ENCODE results near the gene SUSD3.

Gene SUSD3

DNA sequence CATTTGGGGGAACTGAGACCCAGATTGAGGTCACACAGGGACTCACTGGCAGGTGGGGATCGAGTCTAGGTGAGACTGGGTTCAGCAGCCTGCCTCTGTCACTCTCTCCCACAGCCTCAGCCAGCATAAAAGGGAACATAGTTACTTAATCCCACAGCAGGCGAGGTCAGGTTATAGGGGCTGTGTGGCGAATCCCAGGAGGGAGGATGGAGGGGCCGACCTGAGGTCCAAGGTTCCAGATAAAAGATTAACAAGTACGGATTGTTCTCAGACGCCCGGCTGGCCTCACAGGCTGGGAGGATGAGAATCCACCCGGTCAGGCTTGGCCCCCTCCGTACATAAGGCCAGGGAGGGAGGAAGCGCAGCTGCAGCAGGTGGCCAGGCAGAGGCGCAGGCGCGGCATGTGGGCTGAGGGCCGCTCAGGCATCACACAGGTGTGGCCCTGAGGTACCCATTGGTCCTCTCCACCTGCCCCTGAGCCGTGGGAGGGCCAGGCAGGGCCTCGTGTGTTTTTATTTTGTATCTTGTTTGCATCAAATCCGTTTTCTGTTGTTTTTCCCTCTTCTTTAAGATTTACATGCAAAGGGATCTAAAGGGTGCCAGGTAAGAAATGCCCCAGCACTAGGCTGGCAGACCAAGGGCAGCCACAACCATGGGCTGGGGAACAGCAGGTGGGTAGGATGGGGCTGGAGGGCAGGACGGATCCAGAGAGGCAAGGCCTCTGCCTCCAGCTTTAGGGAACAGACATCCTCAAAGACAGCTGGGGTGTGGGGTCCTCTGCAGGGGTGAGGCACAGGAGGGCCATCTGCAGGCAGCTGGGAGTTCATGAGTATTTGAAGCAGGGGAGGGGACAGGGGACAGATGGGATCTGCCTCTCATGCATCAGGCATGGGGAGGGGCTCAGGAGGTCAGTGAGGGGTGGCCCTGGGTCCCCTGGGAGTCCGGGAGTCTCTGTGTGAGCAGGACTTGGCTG is 3.6 kb downstream of the SUSD3 start:
- TF ChIP-seq, protein P1, sequence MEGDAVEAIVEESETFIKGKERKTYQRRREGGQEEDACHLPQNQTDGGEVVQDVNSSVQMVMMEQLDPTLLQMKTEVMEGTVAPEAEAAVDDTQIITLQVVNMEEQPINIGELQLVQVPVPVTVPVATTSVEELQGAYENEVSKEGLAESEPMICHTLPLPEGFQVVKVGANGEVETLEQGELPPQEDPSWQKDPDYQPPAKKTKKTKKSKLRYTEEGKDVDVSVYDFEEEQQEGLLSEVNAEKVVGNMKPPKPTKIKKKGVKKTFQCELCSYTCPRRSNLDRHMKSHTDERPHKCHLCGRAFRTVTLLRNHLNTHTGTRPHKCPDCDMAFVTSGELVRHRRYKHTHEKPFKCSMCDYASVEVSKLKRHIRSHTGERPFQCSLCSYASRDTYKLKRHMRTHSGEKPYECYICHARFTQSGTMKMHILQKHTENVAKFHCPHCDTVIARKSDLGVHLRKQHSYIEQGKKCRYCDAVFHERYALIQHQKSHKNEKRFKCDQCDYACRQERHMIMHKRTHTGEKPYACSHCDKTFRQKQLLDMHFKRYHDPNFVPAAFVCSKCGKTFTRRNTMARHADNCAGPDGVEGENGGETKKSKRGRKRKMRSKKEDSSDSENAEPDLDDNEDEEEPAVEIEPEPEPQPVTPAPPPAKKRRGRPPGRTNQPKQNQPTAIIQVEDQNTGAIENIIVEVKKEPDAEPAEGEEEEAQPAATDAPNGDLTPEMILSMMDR (IDR thresholded peaks at IDR 0.05; ENCODE audit: low read depth, low read length) = no peak
- no peak overlapping the region for H3K4me3 ChIP-seq (ENCODE audit: low read depth, low read length)
- no peak for DNase-seq (ENCODE audit: low read depth, low spot score)
- in situ Hi-C loops (cut with HindIII; ENCODE audit: low sequenced_read_pairs) = no loop called here

DNA sequence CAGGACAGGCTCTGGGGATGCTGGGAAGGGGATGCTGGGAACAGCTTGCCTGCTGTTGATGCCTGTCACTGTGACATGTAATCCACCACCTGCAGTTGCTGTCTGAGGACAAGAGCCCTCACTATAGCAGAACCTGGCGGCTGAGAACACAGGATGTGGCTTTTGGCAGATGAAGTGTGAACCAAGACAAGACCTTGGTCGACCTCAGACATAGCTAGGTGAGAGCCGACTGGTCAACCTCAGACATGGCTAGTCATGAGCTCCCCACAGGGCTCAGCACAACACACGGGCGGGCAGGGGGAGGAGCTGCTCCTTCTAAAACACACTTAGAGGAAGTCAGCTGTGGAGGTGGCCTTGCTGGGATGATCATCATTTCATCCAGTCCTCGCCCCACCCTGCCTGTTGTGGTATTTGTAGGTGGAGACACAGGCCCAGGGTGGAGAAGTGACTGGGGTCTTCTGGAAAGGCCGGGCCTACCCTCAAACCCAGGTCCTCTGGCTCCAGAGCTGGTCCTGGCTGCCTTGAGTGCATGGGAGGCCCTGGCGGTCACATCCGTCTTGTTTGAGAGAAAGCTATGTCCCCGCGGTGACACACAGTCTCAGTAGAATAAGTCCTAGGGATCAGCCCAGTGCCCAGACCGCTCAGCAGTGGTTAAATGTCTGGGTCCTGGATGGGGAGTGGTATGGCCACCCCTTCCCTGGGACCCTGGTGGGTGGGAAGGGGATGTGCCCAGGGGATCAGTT is 6.1 kb downstream of the SUSD3 start:
- TF ChIP-seq, protein P1 (IDR thresholded peaks at IDR 0.05; ENCODE audit: low read depth, low read length) = no peak
- DNase-seq (ENCODE audit: low read depth, low spot score) = peak; percentile 14
- no peak overlapping the region for H3K4me3 ChIP-seq (ENCODE audit: low read depth, low read length)
- in situ Hi-C loops (cut with HindIII; ENCODE audit: low sequenced_read_pairs) = no loop called here

DNA sequence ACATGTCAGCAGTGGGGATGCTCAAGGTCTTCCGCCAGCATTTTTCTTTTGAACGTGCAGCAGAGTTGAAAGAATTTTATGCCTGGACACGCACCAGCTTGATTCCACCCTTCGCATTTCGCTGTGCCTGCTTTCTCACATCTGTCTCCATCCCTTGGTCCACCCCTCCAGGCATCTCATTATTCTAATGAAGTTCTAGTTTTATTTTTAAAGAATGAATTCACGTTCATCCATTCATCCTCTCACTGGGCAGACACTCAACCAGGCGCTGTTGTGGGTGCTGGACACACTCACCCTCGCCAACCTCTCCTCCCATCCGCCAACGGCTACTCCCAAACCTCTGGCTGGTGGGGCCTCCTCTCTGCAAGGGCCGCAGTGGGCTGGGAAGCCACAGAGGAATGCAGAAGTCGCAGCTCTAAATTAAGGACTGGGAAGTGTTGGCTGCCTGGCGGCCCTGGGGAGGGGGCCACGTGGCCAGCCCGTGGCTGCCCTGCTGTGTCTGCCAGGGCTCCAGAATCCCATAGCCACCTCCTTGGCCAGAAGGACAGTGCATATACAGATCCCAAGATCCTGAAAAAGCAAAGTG is 6.7 kb downstream of the SUSD3 start:
- no peak for DNase-seq (ENCODE audit: low read depth, low spot score)
- TF ChIP-seq, protein P1 (IDR thresholded peaks at IDR 0.05; ENCODE audit: low read depth, low read length) = no peak
- in situ Hi-C loops (cut with HindIII; ENCODE audit: low sequenced_read_pairs) = no loop called here
- no peak overlapping the region for H3K4me3 ChIP-seq (ENCODE audit: low read depth, low read length)

DNA sequence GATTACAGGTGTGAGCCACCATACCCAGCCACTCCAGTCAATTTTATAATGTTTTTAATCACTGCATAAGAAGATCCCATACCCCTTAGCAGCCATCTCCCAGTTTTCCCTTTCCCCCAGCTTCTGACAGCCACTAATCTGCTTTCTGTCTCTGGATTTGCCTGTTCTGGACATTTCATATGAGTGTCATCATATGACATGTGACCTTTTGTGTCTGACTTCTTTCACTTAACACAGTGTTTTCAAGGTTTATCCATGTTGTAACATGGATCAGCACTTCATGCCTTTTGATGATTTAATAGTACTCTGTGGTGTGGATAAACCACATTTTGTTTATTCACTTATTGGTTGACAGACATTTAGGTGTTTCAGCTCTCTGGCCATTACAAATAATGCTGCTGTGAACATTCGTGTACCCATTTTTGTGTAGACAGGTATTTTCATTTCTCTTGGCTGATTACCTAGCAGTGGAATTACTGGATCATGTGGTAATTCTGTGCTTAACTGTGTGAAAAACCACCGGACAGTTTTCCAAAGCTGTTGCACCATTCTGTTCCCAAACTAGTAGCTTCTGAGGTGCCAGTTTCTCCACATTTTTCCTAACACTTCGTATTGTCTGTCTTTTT is 8.6 kb downstream of the SUSD3 start:
- TF ChIP-seq, protein P1 (IDR thresholded peaks at IDR 0.05; ENCODE audit: low read depth, low read length) = no peak
- no peak overlapping the region for H3K4me3 ChIP-seq (ENCODE audit: low read depth, low read length)

DNA sequence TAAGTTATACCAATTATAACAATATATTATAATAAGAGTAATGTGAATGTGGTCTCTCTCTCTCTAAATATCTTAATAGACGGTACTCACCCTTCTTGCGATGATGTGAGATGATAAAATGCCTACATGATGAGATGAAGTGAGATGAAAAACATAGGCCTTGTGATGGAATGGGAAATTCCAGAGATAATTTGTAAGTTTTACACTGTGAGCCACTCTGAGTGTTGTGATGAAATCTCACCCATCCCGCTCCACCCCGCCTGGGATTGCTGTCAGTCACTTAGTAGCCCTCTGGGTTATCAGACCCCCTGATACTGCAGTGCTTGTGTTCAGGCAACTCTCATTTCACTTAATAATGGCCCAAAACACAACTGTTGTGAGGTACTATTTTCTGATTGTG is 10.5 kb downstream of the SUSD3 start:
- in situ Hi-C loops (cut with HindIII; ENCODE audit: low sequenced_read_pairs) = no loop called here
- TF ChIP-seq, protein P1 (IDR thresholded peaks at IDR 0.05; ENCODE audit: low read depth, low read length) = no peak
- DNase-seq (ENCODE audit: low read depth, low spot score) = no peak
- H3K4me3 ChIP-seq (ENCODE audit: low read depth, low read length) = no peak overlapping the region

More for the DNA sequence above, 8.6 kb downstream of the SUSD3 start:
- in situ Hi-C loops (cut with HindIII; ENCODE audit: low sequenced_read_pairs) = no loop called here
- no peak for DNase-seq (ENCODE audit: low read depth, low spot score)

DNA sequence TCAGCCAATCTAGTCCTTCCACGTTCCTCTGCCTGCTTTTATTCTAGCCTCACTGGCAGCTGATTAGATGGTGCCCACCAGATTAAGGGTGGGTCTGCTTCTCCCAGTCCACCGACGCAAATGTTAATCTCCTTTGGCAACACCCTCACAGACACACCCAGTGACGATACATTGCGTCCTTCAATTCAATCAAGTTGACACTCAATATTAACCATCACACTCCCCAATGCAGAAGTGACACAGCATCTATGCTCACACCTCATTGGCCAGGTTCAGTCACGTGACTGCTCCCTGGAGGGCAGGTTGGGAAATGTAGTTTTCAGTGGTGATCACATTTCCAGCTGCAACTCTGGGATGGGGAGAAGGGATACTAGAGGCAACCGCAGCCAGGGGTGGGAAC is 13.0 kb downstream of the SUSD3 start:
- TF ChIP-seq, protein P1 (IDR thresholded peaks at IDR 0.05; ENCODE audit: low read depth, low read length) = no peak
- DNase-seq (ENCODE audit: low read depth, low spot score) = no peak
- in situ Hi-C loops (cut with HindIII; ENCODE audit: low sequenced_read_pairs) = no loop called here
- H3K4me3 ChIP-seq (ENCODE audit: low read depth, low read length) = no peak overlapping the region
